OCI-LY3 (cell line): ENCODE measurements around the gene CNOT2.

Source experiments
- H2AFZ ChIP-seq: fragments of 200-600, 300-600 bp; shearing (Covaris generic); 2 replicates; pipeline ENCODE4 v1.6.0; 2014; ENCODE audit warnings: antibody characterized with exemption, low read depth, low read length
- H3K27ac ChIP-seq: fragments of 200-600, 300-600 bp; sonication (generic); 2 replicates; pipeline ENCODE4 v1.5.1; 2014; ENCODE audit warnings: mild to moderate bottlenecking, low read length, moderate library complexity, mixed read lengths
- H3K27me3 ChIP-seq: fragments of 200-600, 300-600 bp; sonication (generic); 2 replicates; pipeline ENCODE4 v1.6.1; 2014; ENCODE audit warnings: low read depth, low read length, mixed read lengths
- H3K36me3 ChIP-seq: fragments of 200-600, 300-600 bp; sonication (generic); replicated peaks from 2 replicates; pipeline ENCODE3; 2014; ENCODE audit warnings: low read depth, low read length, mixed read lengths
- H3K4me1 ChIP-seq: fragments of 300-600, 200-600 bp; sonication (generic); 2 replicates; pipeline ENCODE4 v1.6.1; 2014; ENCODE audit warnings: low read length, mixed read lengths
- H3K4me2 ChIP-seq: fragments of 200-600, 300-600 bp; sonication (generic); 2 replicates; pipeline ENCODE4 v1.6.1; 2014; ENCODE audit warnings: low read length, mixed read lengths
- H3K4me3 ChIP-seq: fragments of 300-600, 200-600 bp; sonication (generic); 2 replicates; pipeline ENCODE4 v1.5.1; 2014; ENCODE audit warnings: antibody characterized with exemption, mild to moderate bottlenecking, low read length, moderate library complexity
- H3K79me2 ChIP-seq: fragments of 300-600, 200-600 bp; shearing (Covaris generic); 2 replicates; pipeline ENCODE4 v1.6.1; 2014; ENCODE audit warnings: mild to moderate bottlenecking, low read length, mixed read lengths
- H3K9ac ChIP-seq: fragments of 300-600, 200-600 bp; shearing (Covaris generic); 2 replicates; pipeline ENCODE4 v1.6.0; 2014; ENCODE audit warnings: mild to moderate bottlenecking, low read length, moderate library complexity
- H3K9me3 ChIP-seq: fragments of 200-600, 300-600 bp; shearing (Covaris generic); 2 replicates; pipeline ENCODE4 v1.6.1; 2014; ENCODE audit warnings: low read length, mixed read lengths; ENCODE audit not compliant: insufficient read depth
- H4K20me1 ChIP-seq: fragments of 200-600, 300-600 bp; sonication (generic); 2 replicates; pipeline ENCODE4 v1.6.1; 2016; ENCODE audit warnings: low read length, mixed read lengths; ENCODE audit not compliant: insufficient read depth
- CTCF ChIP-seq: fragments of 200-600, 300-600 bp; sonication (generic); IDR thresholded peaks from 2 replicates; pipeline ENCODE4 v1.5.1; 2014; ENCODE audit warnings: antibody characterized with exemption, low read length, low read depth
- EZH2phosphoT487 ChIP-seq: fragments of 200-600 bp; shearing (Covaris generic); IDR thresholded peaks from 2 replicates; pipeline ENCODE4 v1.6.1; 2018; ENCODE audit warnings: antibody characterized with exemption, mixed run types, low read depth

CNOT2 gene

GRCh38 chr12:70264067-70264867 lies 21.0 kb downstream of the CNOT2 start:
- peaks cover 74% of the 10 kb centered on the region for H4K20me1 ChIP-seq
- peaks cover 5% of the 10 kb centered on the region for H3K36me3 ChIP-seq
- no peaks in the 10 kb centered on the region for H3K27me3 ChIP-seq
- TF ChIP-seq EZH2phosphoT487 (no peak), CTCF (no peak)
- peaks cover 12% of the 10 kb centered on the region for H3K4me1 ChIP-seq
- no peak overlapping the region for H3K4me3 ChIP-seq
- no peaks in the 10 kb centered on the region for H3K9me3 ChIP-seq
- no peak overlapping the region for H3K9ac ChIP-seq
- no peak overlapping the region for H3K4me2 ChIP-seq
- no peak overlapping the region for H3K27ac ChIP-seq
- no peak overlapping the region for H2AFZ ChIP-seq
- peaks cover 99% of the 10 kb centered on the region for H3K79me2 ChIP-seq

GRCh38 chr12:70265132-70265531 lies 21.9 kb downstream of the CNOT2 start:
- Histone ChIP-seq H3K4me3 (no peak overlapping the region), H3K4me2 (no peak overlapping the region), H4K20me1 (peaks cover 75% of the 10 kb centered on the region), H3K36me3 (peaks cover 5% of the 10 kb centered on the region), H3K9ac (no peak overlapping the region), H3K4me1 (peaks cover 16% of the 10 kb centered on the region), H3K79me2 (peaks cover 99% of the 10 kb centered on the region), H3K9me3 (no peaks in the 10 kb centered on the region), H3K27ac (no peak overlapping the region), H2AFZ (no peak overlapping the region), H3K27me3 (no peaks in the 10 kb centered on the region)
- no peak for TF ChIP-seq CTCF
- no peak for TF ChIP-seq EZH2phosphoT487

GRCh38 chr12:70267550-70267949 lies 24.3 kb downstream of the CNOT2 start:
- Histone ChIP-seq H3K4me2 (no peak overlapping the region), H3K36me3 (peaks cover 5% of the 10 kb centered on the region), H3K4me1 (peaks cover 9% of the 10 kb centered on the region; the same call in 1 of the 2 replicates), H3K79me2 (peaks cover 100% of the 10 kb centered on the region), H3K4me3 (no peak overlapping the region), H3K9ac (no peak overlapping the region), H4K20me1 (peaks cover 84% of the 10 kb centered on the region), H3K9me3 (no peaks in the 10 kb centered on the region), H2AFZ (no peak overlapping the region), H3K27ac (no peak overlapping the region), H3K27me3 (no peaks in the 10 kb centered on the region)
- TF ChIP-seq EZH2phosphoT487: no peak
- TF ChIP-seq CTCF: no peak

GRCh38 chr12:70268972-70269371 lies 25.7 kb downstream of the CNOT2 start:
- Histone ChIP-seq H3K27me3 (no peaks in the 10 kb centered on the region), H3K9me3 (no peaks in the 10 kb centered on the region), H3K4me1 (peaks cover 9% of the 10 kb centered on the region; the same call in 1 of the 2 replicates), H3K4me2 (no peak overlapping the region), H3K79me2 (peaks cover 100% of the 10 kb centered on the region), H3K9ac (no peak overlapping the region), H3K4me3 (no peak overlapping the region), H3K36me3 (no peaks in the 10 kb centered on the region), H2AFZ (no peak overlapping the region), H3K27ac (no peak overlapping the region), H4K20me1 (peaks cover 86% of the 10 kb centered on the region)
- no peak for TF ChIP-seq CTCF
- no peak for TF ChIP-seq EZH2phosphoT487
